ENCODE results near the gene CNTNAP2. TPM values are rescaled to one million over a fixed set of nuclear protein-coding genes. Genes with fewer than 3 reads are reported as not detected.
A peak's percentile ranks its signal among the peaks of the same experiment; 100 is the strongest.

Gene CNTNAP2
- total and polyA plus RNA-seq, 4 donors = 41.3 to 127 (median 67.8) TPM

DNA sequence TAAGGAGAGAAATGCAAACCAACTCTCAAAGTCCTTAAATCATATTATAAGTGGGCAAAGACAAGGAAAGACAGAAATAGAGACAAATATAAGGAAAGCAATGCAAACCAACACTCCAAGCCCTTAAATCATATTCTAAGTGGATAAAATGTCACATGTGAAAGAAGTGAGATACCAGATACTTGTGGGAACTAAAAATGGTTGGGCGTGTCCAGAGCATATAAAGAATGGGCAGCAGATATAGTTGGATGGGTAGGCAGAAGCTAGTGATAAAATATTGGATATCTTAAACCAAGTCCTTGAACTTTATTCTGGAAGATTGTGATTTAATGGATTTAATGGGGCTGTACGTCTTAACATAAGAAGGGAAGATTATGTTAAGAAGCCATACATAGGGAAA lies 1408.7 kb downstream of the CNTNAP2 start:
- H3K36me3 ChIP-seq (ENCODE audit: control insufficient read depth, insufficient read depth, low read length) = no peaks in the 10 kb centered on the region
- no peak overlapping the region for H3K27ac ChIP-seq (ENCODE audit: low read depth, low read length)
- 91% methylated on average over 1 of the region's 2 CpGs for WGBS (ENCODE audit: insufficient coverage)
- DNase-seq (ENCODE audit: low read depth in 4 of 6, low spot score in 6 of 6) = no peak
- H3K27me3 ChIP-seq (ENCODE audit: control insufficient read depth, insufficient read depth, low read length) = no peaks in the 10 kb centered on the region
- H3K9me3 ChIP-seq (ENCODE audit: control insufficient read depth, insufficient read depth, low read length) = no peaks in the 10 kb centered on the region
- H3K4me1 ChIP-seq (ENCODE audit: control insufficient read depth, insufficient read depth, low read length) = no peaks in the 10 kb centered on the region
- no peak overlapping the region for H3K4me3 ChIP-seq (ENCODE audit: low read depth, low read length)

- Histone ChIP-seq H3K27ac (ENCODE audit: low read depth, low read length) (no peak overlapping the region), H3K27me3 (ENCODE audit: control insufficient read depth, insufficient read depth, low read length) (no peaks in the 10 kb centered on the region), H3K4me3 (ENCODE audit: low read depth, low read length) (no peak overlapping the region), H3K36me3 (ENCODE audit: control insufficient read depth, insufficient read depth, low read length) (no peaks in the 10 kb centered on the region), H3K9me3 (ENCODE audit: control insufficient read depth, insufficient read depth, low read length) (no peaks in the 10 kb centered on the region), H3K4me1 (ENCODE audit: control insufficient read depth, insufficient read depth, low read length) (no peaks in the 10 kb centered on the region)
- no peak for DNase-seq (ENCODE audit: low read depth in 4 of 6, low spot score in 6 of 6)
- 78% methylated on average over 1 of the region's 6 CpGs for WGBS (ENCODE audit: insufficient coverage)
Observed at GRCh38 chr7:147535701-147536111, 1419.1 kb downstream of the CNTNAP2 start.

GRCh38 chr7:147539685-147540084 lies 1423.1 kb downstream of the CNTNAP2 start:
- H3K4me3 ChIP-seq (ENCODE audit: low read depth, low read length) = no peak overlapping the region
- no peak overlapping the region for H3K27ac ChIP-seq (ENCODE audit: low read depth, low read length)
- no peaks in the 10 kb centered on the region for H3K4me1 ChIP-seq (ENCODE audit: control insufficient read depth, insufficient read depth, low read length)
- no peaks in the 10 kb centered on the region for H3K27me3 ChIP-seq (ENCODE audit: control insufficient read depth, insufficient read depth, low read length)
- DNase-seq (ENCODE audit: low read depth in 4 of 6, low spot score in 6 of 6) = no peak
- no peaks in the 10 kb centered on the region for H3K9me3 ChIP-seq (ENCODE audit: control insufficient read depth, insufficient read depth, low read length)
- WGBS (ENCODE audit: insufficient coverage) = no CpG with 5 or more reads among the region's 2 CpGs
- no peaks in the 10 kb centered on the region for H3K36me3 ChIP-seq (ENCODE audit: control insufficient read depth, insufficient read depth, low read length)

DNA sequence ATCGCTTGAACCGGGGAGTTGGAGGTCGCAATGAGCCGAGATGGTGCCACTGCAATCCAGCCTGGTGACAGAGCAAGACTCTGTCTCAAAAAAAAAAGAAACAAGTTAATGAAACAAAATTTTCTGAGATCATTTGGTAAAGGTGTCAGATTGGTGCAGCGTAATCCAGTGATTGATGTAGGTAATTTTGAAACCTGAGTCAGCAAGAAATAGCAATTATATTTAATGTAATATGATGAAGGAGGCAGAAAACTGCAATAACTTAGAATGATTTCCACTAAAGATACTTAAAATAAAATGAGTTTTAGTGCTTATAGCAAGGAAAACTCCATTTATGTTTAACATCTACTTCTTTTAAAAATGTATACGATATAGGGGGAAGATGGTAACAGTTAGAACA lies 1424.1 kb downstream of the CNTNAP2 start:
- DNase-seq (ENCODE audit: low read depth in 4 of 6, low spot score in 6 of 6) = no peak
- no peaks in the 10 kb centered on the region for H3K9me3 ChIP-seq (ENCODE audit: control insufficient read depth, insufficient read depth, low read length)
- H3K4me3 ChIP-seq (ENCODE audit: low read depth, low read length) = no peak overlapping the region
- H3K27ac ChIP-seq (ENCODE audit: low read depth, low read length) = no peak overlapping the region
- no peaks in the 10 kb centered on the region for H3K4me1 ChIP-seq (ENCODE audit: control insufficient read depth, insufficient read depth, low read length)
- WGBS (ENCODE audit: insufficient coverage) = 100% methylated on average over 4 of the region's 6 CpGs
- no peaks in the 10 kb centered on the region for H3K27me3 ChIP-seq (ENCODE audit: control insufficient read depth, insufficient read depth, low read length)
- no peaks in the 10 kb centered on the region for H3K36me3 ChIP-seq (ENCODE audit: control insufficient read depth, insufficient read depth, low read length)

DNA sequence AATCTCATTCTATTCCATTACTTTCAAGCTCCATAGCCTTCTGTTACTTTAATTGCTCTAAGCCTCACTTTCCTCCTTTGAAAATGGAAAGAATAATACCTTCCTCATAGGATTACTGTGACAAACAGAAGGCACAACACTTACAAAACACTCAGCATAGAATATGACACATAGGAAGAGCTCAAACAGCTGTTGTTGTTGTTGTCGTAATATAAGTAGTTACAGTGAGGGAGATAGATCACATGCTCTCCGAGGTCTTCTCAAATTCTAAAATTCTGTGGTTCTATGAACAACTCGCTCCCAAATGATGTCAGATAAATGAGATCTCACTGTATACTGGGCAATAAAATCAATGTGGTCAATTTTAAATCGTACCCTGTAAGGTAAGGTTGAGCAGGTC lies 1424.7 kb downstream of the CNTNAP2 start:
- H3K9me3 ChIP-seq (ENCODE audit: control insufficient read depth, insufficient read depth, low read length) = no peaks in the 10 kb centered on the region
- DNase-seq (ENCODE audit: low read depth in 4 of 6, low spot score in 6 of 6) = no peak
- H3K36me3 ChIP-seq (ENCODE audit: control insufficient read depth, insufficient read depth, low read length) = no peaks in the 10 kb centered on the region
- H3K4me1 ChIP-seq (ENCODE audit: control insufficient read depth, insufficient read depth, low read length) = no peaks in the 10 kb centered on the region
- no peak overlapping the region for H3K4me3 ChIP-seq (ENCODE audit: low read depth, low read length)
- H3K27me3 ChIP-seq (ENCODE audit: control insufficient read depth, insufficient read depth, low read length) = no peaks in the 10 kb centered on the region
- no peak overlapping the region for H3K27ac ChIP-seq (ENCODE audit: low read depth, low read length)
- WGBS (ENCODE audit: insufficient coverage) = no CpG with 5 or more reads among the region's 4 CpGs

- 93% methylated on average over 3 of the region's 6 CpGs for WGBS (ENCODE audit: insufficient coverage)
- Histone ChIP-seq H3K36me3 (ENCODE audit: control insufficient read depth, insufficient read depth, low read length) (no peaks in the 10 kb centered on the region), H3K4me3 (ENCODE audit: low read depth, low read length) (no peak overlapping the region), H3K9me3 (ENCODE audit: control insufficient read depth, insufficient read depth, low read length) (no peaks in the 10 kb centered on the region), H3K27ac (ENCODE audit: low read depth, low read length) (no peak overlapping the region), H3K27me3 (ENCODE audit: control insufficient read depth, insufficient read depth, low read length) (no peaks in the 10 kb centered on the region), H3K4me1 (ENCODE audit: control insufficient read depth, insufficient read depth, low read length) (no peaks in the 10 kb centered on the region)
- DNase-seq (ENCODE audit: low read depth in 4 of 6, low spot score in 6 of 6) = no peak
Observed at GRCh38 chr7:147547252-147547897, 1430.8 kb downstream of the CNTNAP2 start.

- DNase-seq (ENCODE audit: low read depth in 4 of 6, low spot score in 6 of 6) = peak in 1 of 6 donors; percentile 7
- Histone ChIP-seq H3K9me3 (ENCODE audit: control insufficient read depth, insufficient read depth, low read length) (no peaks in the 10 kb centered on the region), H3K4me1 (ENCODE audit: control insufficient read depth, insufficient read depth, low read length) (no peaks in the 10 kb centered on the region), H3K27ac (ENCODE audit: low read depth, low read length) (no peak overlapping the region), H3K4me3 (ENCODE audit: low read depth, low read length) (no peak overlapping the region), H3K36me3 (ENCODE audit: control insufficient read depth, insufficient read depth, low read length) (no peaks in the 10 kb centered on the region), H3K27me3 (ENCODE audit: control insufficient read depth, insufficient read depth, low read length) (no peaks in the 10 kb centered on the region)
Observed at GRCh38 chr7:147556317-147556716, 1439.7 kb downstream of the CNTNAP2 start.

GRCh38 chr7:147563669-147564068 lies 1447.1 kb downstream of the CNTNAP2 start:
- WGBS (ENCODE audit: insufficient coverage) = 86% methylated on average over 1 of the region's 1 CpG
- no peaks in the 10 kb centered on the region for H3K36me3 ChIP-seq (ENCODE audit: control insufficient read depth, insufficient read depth, low read length)
- no peaks in the 10 kb centered on the region for H3K4me1 ChIP-seq (ENCODE audit: control insufficient read depth, insufficient read depth, low read length)
- no peak overlapping the region for H3K27ac ChIP-seq (ENCODE audit: low read depth, low read length)
- H3K9me3 ChIP-seq (ENCODE audit: control insufficient read depth, insufficient read depth, low read length) = no peaks in the 10 kb centered on the region
- no peak for DNase-seq (ENCODE audit: low read depth in 4 of 6, low spot score in 6 of 6)
- H3K4me3 ChIP-seq (ENCODE audit: low read depth, low read length) = no peak overlapping the region
- no peaks in the 10 kb centered on the region for H3K27me3 ChIP-seq (ENCODE audit: control insufficient read depth, insufficient read depth, low read length)

GRCh38 chr7:147564786-147565476 lies 1448.3 kb downstream of the CNTNAP2 start:
- Histone ChIP-seq H3K4me1 (ENCODE audit: control insufficient read depth, insufficient read depth, low read length) (no peaks in the 10 kb centered on the region), H3K36me3 (ENCODE audit: control insufficient read depth, insufficient read depth, low read length) (no peaks in the 10 kb centered on the region), H3K4me3 (ENCODE audit: low read depth, low read length) (no peak overlapping the region), H3K27me3 (ENCODE audit: control insufficient read depth, insufficient read depth, low read length) (no peaks in the 10 kb centered on the region), H3K27ac (ENCODE audit: low read depth, low read length) (no peak overlapping the region), H3K9me3 (ENCODE audit: control insufficient read depth, insufficient read depth, low read length) (no peaks in the 10 kb centered on the region)
- no peak for DNase-seq (ENCODE audit: low read depth in 4 of 6, low spot score in 6 of 6)
- WGBS (ENCODE audit: insufficient coverage) = no CpG with 5 or more reads among the region's 4 CpGs

- Histone ChIP-seq H3K27me3 (ENCODE audit: control insufficient read depth, insufficient read depth, low read length) (no peaks in the 10 kb centered on the region), H3K9me3 (ENCODE audit: control insufficient read depth, insufficient read depth, low read length) (no peaks in the 10 kb centered on the region), H3K4me3 (ENCODE audit: low read depth, low read length) (no peak overlapping the region), H3K27ac (ENCODE audit: low read depth, low read length) (no peak overlapping the region), H3K4me1 (ENCODE audit: control insufficient read depth, insufficient read depth, low read length) (no peaks in the 10 kb centered on the region), H3K36me3 (ENCODE audit: control insufficient read depth, insufficient read depth, low read length) (no peaks in the 10 kb centered on the region)
- 100% methylated on average over 2 of the region's 3 CpGs for WGBS (ENCODE audit: insufficient coverage)
- no peak for DNase-seq (ENCODE audit: low read depth in 4 of 6, low spot score in 6 of 6)
Observed at GRCh38 chr7:147567043-147567442, 1450.4 kb downstream of the CNTNAP2 start.
